GM18526 (cell line): ENCODE results near the gene CIP2A.

Experiments used
- POLR2A ChIP-seq: IDR thresholded peaks from 3 replicates; pipeline ENCODE4 v1.6.1; 2011; ENCODE audit not compliant: insufficient read length; ENCODE audit errors: extremely low read depth

The CIP2A gene

GRCh38 chr3:108589081-108589997 lies at the start of gene CIP2A, which contains the start of gene DZIP3:
CIP2A (minus strand) TSS chr3:108589438; CDS start chr3:108589375, 63 bp downstream.
DZIP3 (plus strand) TSS chr3:108589722; CDS start chr3:108605407, 15,685 bp downstream.
- peak; percentile 81 for TF ChIP-seq POLR2A

- no peak for TF ChIP-seq POLR2A
Observed at GRCh38 chr3:108629974-108630373, 40.7 kb upstream of the CIP2A start.

GRCh38 chr3:108623504-108623903 lies 34.3 kb upstream of the CIP2A start:
- TF ChIP-seq POLR2A: no peak

GRCh38 chr3:108620250-108620649 lies 31.0 kb upstream of the CIP2A start:
- no peak for TF ChIP-seq POLR2A

GRCh38 chr3:108610651-108611050 lies 21.4 kb upstream of the CIP2A start:
- no peak for TF ChIP-seq POLR2A

GRCh38 chr3:108608750-108609149 lies 19.5 kb upstream of the CIP2A start:
- no peak for TF ChIP-seq POLR2A

GRCh38 chr3:108605491-108605890 lies 16.3 kb upstream of the CIP2A start:
- no peak for TF ChIP-seq POLR2A

GRCh38 chr3:108605028-108605427 lies 15.8 kb upstream of the CIP2A start:
- no peak for TF ChIP-seq POLR2A

- TF ChIP-seq POLR2A: no peak
Observed at GRCh38 chr3:108603691-108604090, 14.5 kb upstream of the CIP2A start.

- TF ChIP-seq POLR2A: no peak
Observed at GRCh38 chr3:108602935-108603294, 13.7 kb upstream of the CIP2A start.

- no peak for TF ChIP-seq POLR2A
Observed at GRCh38 chr3:108602249-108602934, 13.2 kb upstream of the CIP2A start.

- TF ChIP-seq POLR2A: no peak
Observed at GRCh38 chr3:108599677-108600409, 10.6 kb upstream of the CIP2A start.

GRCh38 chr3:108598375-108598774 lies 9.1 kb upstream of the CIP2A start:
- no peak for TF ChIP-seq POLR2A

- TF ChIP-seq POLR2A: no peak
Observed at GRCh38 chr3:108595321-108595720, 6.1 kb upstream of the CIP2A start.

GRCh38 chr3:108590460-108590859 lies 1.2 kb upstream of the CIP2A start:
- TF ChIP-seq POLR2A: no peak

GRCh38 chr3:108589998-108590323 lies 723 bp upstream of the CIP2A start:
- no peak for TF ChIP-seq POLR2A
